DOHH2 (cell line): Measurements from ENCODE around the gene HHAT.

Experiments used
- H3F3A ChIP-seq: fragments of 200-600 bp; sonication (generic), shearing (Covaris generic); 2 replicates; pipeline ENCODE4 v1.6.0; 2016; ENCODE audit warnings: antibody characterized with exemption, mild to moderate bottlenecking; ENCODE audit not compliant: control insufficient read depth, insufficient read depth
- H3K27ac ChIP-seq: fragments of 200-600 bp; sonication (generic); 2 replicates; pipeline ENCODE4 v1.5.1; 2014; ENCODE audit warnings: low read depth, mild to moderate bottlenecking, low read length, moderate library complexity
- H3K27me3 ChIP-seq: fragments of 200-600 bp; sonication (generic); 2 replicates; pipeline ENCODE4 v1.6.1; 2014; ENCODE audit warnings: mild to moderate bottlenecking, low read length, mixed read lengths; ENCODE audit not compliant: control insufficient read depth
- H3K36me3 ChIP-seq: fragments of 200-600 bp; sonication (generic); 2 replicates; pipeline ENCODE4 v1.6.1; 2014; ENCODE audit warnings: mild to moderate bottlenecking, low read length, moderate library complexity, mixed read lengths; ENCODE audit not compliant: control insufficient read depth
- H3K4me1 ChIP-seq: fragments of 200-600 bp; sonication (generic); 2 replicates; pipeline ENCODE4 v1.6.1; 2014; ENCODE audit warnings: mild to moderate bottlenecking, low read length, mixed read lengths; ENCODE audit not compliant: control insufficient read depth
- H3K4me2 ChIP-seq: fragments of 200-600 bp; sonication (generic); 2 replicates; pipeline ENCODE4 v1.6.0; 2014; ENCODE audit warnings: mild to moderate bottlenecking, low read length, moderate library complexity
- H3K4me3 ChIP-seq: fragments of 200-600 bp; sonication (generic); 2 replicates; pipeline ENCODE4 v1.5.1; 2014; ENCODE audit warnings: mild to moderate bottlenecking, low read length, mixed read lengths
- H3K79me2 ChIP-seq: fragments of 200-600 bp; sonication (generic); 2 replicates; pipeline ENCODE4 v1.6.1; 2014; ENCODE audit warnings: mild to moderate bottlenecking, low read length, mixed read lengths; ENCODE audit not compliant: control insufficient read depth
- H3K9me2 ChIP-seq: fragments of 200-600 bp; sonication (generic); replicated peaks from 2 replicates; pipeline ENCODE4 v1.6.1; 2014; ENCODE audit warnings: mild to moderate bottlenecking, low read length, mixed read lengths; ENCODE audit not compliant: control insufficient read depth
- H3K9me3 ChIP-seq: fragments of 200-600 bp; sonication (generic); 2 replicates; pipeline ENCODE4 v1.6.1; 2014; ENCODE audit warnings: antibody characterized with exemption, low read length, mixed read lengths; ENCODE audit not compliant: control insufficient read depth, insufficient read depth
- H4K20me1 ChIP-seq: fragments of 200-600 bp; sonication (generic); 2 replicates; pipeline ENCODE4 v1.6.0; 2014; ENCODE audit warnings: low read depth, mild to moderate bottlenecking, antibody characterized with exemption, low read length, moderate library complexity; ENCODE audit not compliant: control insufficient read depth, insufficient read depth
- CTCF ChIP-seq: fragments of 200-600 bp; sonication (generic); IDR thresholded peaks from one replicate; pipeline ENCODE4 v1.5.1; 2014; ENCODE audit warnings: antibody characterized with exemption, mild to moderate bottlenecking, low read depth, low read length; ENCODE audit not compliant: poor library complexity, severe bottlenecking
- EZH2phosphoT487 ChIP-seq: fragments of 200-600 bp; sonication (generic); IDR thresholded peaks from 2 replicates; pipeline ENCODE4 v1.6.1; 2017; ENCODE audit warnings: borderline replicate concordance, mild to moderate bottlenecking, antibody characterized with exemption, low read length, moderate library complexity, mixed read lengths

The HHAT gene

GRCh38 chr1:210359255-210359654 is 30.6 kb downstream of the HHAT start:
- Histone ChIP-seq H3K4me3 (no peak overlapping the region), H3K9me2 (no peaks in the 10 kb centered on the region), H3K4me2 (no peak overlapping the region), H3K27me3 (no peaks in the 10 kb centered on the region), H3K27ac (no peak overlapping the region), H4K20me1 (no peaks in the 10 kb centered on the region), H3K4me1 (no peaks in the 10 kb centered on the region), H3F3A (no peaks in the 10 kb centered on the region), H3K9me3 (no peaks in the 10 kb centered on the region), H3K36me3 (no peaks in the 10 kb centered on the region), H3K79me2 (no peaks in the 10 kb centered on the region)
- no peak for TF ChIP-seq CTCF
- no peak for TF ChIP-seq EZH2phosphoT487

- Histone ChIP-seq H3K27me3 (no peaks in the 10 kb centered on the region), H4K20me1 (no peaks in the 10 kb centered on the region), H3K4me2 (no peak overlapping the region), H3K4me1 (no peaks in the 10 kb centered on the region), H3F3A (no peaks in the 10 kb centered on the region), H3K9me2 (no peaks in the 10 kb centered on the region), H3K9me3 (no peaks in the 10 kb centered on the region), H3K79me2 (no peaks in the 10 kb centered on the region), H3K36me3 (no peaks in the 10 kb centered on the region), H3K4me3 (no peak overlapping the region), H3K27ac (no peak overlapping the region)
- no peak for TF ChIP-seq EZH2phosphoT487
- peak; percentile 41 for TF ChIP-seq CTCF
These were observed 32.3 kb downstream of the HHAT start for GRCh38 chr1:210360852-210361477.

GRCh38 chr1:210361665-210362064 is 33.0 kb downstream of the HHAT start:
- Histone ChIP-seq H3F3A (no peaks in the 10 kb centered on the region), H3K9me3 (no peaks in the 10 kb centered on the region), H3K9me2 (no peaks in the 10 kb centered on the region), H4K20me1 (no peaks in the 10 kb centered on the region), H3K4me3 (no peak overlapping the region), H3K27ac (no peak overlapping the region), H3K79me2 (no peaks in the 10 kb centered on the region), H3K4me1 (no peaks in the 10 kb centered on the region), H3K27me3 (no peaks in the 10 kb centered on the region), H3K36me3 (no peaks in the 10 kb centered on the region), H3K4me2 (no peak overlapping the region)
- TF ChIP-seq EZH2phosphoT487 (no peak), CTCF (no peak)
